ENCODE data around the gene MYO10.
"Not testable (repeated sequence)": the region's sequence is repeated elsewhere in the genome, so short reads cannot be mapped to it uniquely, and the experiment has no call there.

The MYO10 gene

GRCh38 chr5:16936150-16936988 is at the start of gene MYO10:
MYO10 (minus strand) TSS chr5:16936288; CDS start chr5:16935808, 480 bp downstream.
- DNase-seq, result peak; percentile 79

- DNase-seq, result not testable (repeated sequence)
Observed at GRCh38 chr5:16985304-16985703, 49.2 kb upstream of the MYO10 start.

GRCh38 chr5:16983972-16984371 is 47.9 kb upstream of the MYO10 start:
- DNase-seq, result no peak

GRCh38 chr5:16983022-16983639 is 47.0 kb upstream of the MYO10 start:
- no peak for DNase-seq

GRCh38 chr5:16981700-16982099 is 45.6 kb upstream of the MYO10 start:
- DNase-seq, result no peak

- DNase-seq, result no peak
Observed at GRCh38 chr5:16980983-16981382, 44.9 kb upstream of the MYO10 start.

GRCh38 chr5:16978296-16978695 is 42.2 kb upstream of the MYO10 start:
- DNase-seq, result no peak

GRCh38 chr5:16976625-16977008 is 40.5 kb upstream of the MYO10 start:
- no peak for DNase-seq

GRCh38 chr5:16975950-16976624 is 40.0 kb upstream of the MYO10 start:
- no peak for DNase-seq

GRCh38 chr5:16974981-16975380 is 38.9 kb upstream of the MYO10 start:
- DNase-seq, result no peak

GRCh38 chr5:16970826-16971225 is 34.7 kb upstream of the MYO10 start:
- DNase-seq, result no peak

GRCh38 chr5:16970260-16970659 is 34.2 kb upstream of the MYO10 start:
- no peak for DNase-seq

- DNase-seq, result no peak
Observed at GRCh38 chr5:16965581-16965980, 29.5 kb upstream of the MYO10 start.

- DNase-seq, result no peak
Observed at GRCh38 chr5:16963821-16964220, 27.7 kb upstream of the MYO10 start.

- DNase-seq, result no peak
Observed at GRCh38 chr5:16961131-16961530, 25.0 kb upstream of the MYO10 start.

- DNase-seq, result no peak
Observed at GRCh38 chr5:16957304-16958196, 21.5 kb upstream of the MYO10 start.

GRCh38 chr5:16953729-16954128 is 17.6 kb upstream of the MYO10 start:
- no peak for DNase-seq

GRCh38 chr5:16952968-16953671 is 17.0 kb upstream of the MYO10 start:
- no peak for DNase-seq

GRCh38 chr5:16946725-16947124 is 10.6 kb upstream of the MYO10 start:
- DNase-seq, result no peak

- no peak for DNase-seq
Observed at GRCh38 chr5:16944816-16945562, 8.9 kb upstream of the MYO10 start.

All from cortex of kidney (tissue), 1 donor.